Activated CD4-positive, alpha-beta T cell treated with anti-CD3 and anti-CD28 coated beads, Interleukin-2, Interleukin-6, amounts not matched to agents 100 ng/mL and 50 ng/mL, durations not matched to agents 16 hours and 8 hours (primary cell): ENCODE data around the gene ECT2L.
"Not testable (repeated sequence)": the region's sequence is repeated elsewhere in the genome, so short reads cannot be mapped to it uniquely, and the experiment has no call there.

ENCODE experiments used
- DNase-seq: peaks from one replicate; pipeline ENCODE4 v3.0.0-alpha.2; 2020

The ECT2L gene

DNA sequence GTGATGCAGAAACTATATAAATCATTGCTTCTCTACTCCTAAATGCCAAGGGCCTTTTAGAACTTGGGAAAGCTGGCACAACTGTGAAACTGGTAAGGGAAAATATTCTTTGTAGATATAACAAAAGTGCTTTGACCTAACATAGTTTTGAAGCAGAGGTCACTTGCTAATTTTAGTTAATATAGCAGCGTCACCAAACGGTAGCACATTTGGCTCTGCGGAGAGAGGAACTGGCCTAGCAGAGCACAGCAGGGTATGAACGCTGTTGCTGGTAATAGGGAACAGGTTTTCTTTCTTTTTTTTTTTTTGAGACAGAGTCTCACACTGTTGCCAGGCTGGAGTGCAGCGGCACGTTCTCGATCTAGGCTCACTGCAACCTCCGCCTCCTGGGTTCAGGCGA is 67.4 kb downstream of the ECT2L start:
- no peak for DNase-seq

DNA sequence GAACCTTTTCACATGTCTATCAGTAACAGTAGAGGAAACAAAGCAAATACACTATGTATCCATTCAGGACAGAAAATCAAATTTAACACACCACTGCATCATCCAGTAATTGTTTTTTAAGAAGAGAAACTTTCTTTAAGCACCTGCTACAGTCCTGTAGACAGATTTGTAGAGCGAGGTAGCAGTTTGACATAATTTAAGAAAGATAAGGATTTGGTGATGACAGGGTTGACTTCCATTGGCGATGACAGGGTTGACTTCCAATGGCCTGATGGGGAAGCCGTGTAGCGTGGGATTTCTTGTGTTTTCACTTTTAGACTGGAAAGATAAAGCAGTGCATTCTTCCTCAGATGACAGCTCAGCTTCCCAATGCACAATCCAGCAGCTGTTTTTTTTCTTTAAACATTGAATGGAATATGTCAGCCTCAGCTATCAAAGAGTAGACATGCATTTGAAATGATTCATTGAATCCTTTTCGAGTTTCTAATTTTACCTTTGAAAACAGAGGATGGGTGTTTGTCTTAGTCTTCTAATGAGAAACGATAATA is 68.5 kb downstream of the ECT2L start:
- DNase-seq, result no peak

DNA sequence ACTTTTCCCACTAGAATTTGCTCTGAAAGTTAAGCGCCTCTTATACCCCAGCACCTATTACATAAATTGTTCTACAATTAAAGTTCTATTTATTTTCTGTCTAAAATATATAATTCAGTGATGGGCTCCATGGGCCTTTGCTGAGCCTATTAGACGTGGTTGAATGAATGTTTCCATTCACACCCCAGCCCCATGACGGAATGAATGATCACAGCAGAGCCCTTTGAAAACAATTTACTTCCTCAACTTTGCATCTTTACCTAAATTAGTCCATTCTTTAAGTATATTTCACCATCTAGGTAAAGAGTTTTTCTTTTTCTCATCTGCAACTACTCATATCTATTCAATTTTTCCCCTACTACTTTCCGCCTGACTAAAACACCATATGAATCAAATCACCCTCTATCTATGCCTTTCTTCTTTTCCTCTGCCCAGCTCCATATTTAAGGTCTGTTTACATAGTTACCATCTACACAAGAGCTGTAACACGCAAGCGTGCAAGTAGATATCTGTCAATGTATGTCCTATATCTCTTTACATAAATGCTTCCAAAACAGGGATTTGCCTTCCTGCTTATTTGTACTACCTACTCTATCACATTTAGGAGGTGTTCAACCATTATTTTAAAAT is 69.7 kb downstream of the ECT2L start:
- DNase-seq, result no peak

DNA sequence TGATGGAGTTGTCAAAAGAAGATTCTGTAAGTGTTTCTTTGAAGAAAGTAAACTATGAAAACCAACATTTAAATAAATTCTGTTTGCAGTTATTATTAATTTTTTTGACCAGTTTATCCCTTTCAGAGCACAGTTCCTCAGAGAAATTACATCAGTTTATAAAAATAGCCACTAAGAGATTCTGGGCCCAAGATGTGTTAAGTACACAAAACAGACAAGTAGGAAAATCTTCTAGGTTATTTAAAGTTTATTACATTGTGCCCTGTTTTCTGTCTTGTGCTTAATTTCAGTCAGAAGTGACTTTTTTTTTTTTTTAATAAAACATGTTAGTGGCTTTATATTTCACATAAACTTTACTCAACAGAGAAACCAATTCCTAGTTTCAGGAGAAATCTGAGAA is 72.3 kb downstream of the ECT2L start:
- DNase-seq, result no peak

DNA sequence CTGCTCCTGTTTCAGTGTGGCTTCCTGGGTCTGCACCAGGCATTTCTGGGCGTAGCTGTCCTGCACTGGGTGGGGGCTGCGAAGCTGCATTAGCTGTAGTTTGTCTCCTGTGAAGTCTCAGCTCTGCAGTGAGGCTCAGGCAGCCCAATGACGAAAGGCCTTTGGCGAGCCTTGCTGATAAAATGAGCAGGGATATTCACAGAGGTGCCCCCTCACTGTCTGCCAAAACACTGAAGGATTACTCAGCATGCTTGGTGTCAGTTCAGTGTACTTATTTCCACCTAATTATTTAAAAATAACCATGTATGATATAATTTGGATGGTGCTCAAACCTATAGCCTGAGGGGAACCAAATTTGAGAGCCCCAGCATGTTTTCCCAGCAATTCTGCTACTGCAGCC is 73.5 kb downstream of the ECT2L start:
- no peak for DNase-seq

- no peak for DNase-seq
Measured at GRCh38 chr6:138873191-138873590, 77.3 kb downstream of the ECT2L start.

GRCh38 chr6:138882369-138883017 is 86.6 kb downstream of the ECT2L start:
- no peak for DNase-seq

- DNase-seq, result no peak
Measured at GRCh38 chr6:138885156-138885819, 89.4 kb downstream of the ECT2L start.

- DNase-seq, result no peak
Measured at GRCh38 chr6:138891255-138891986, 95.5 kb downstream of the ECT2L start.

DNA sequence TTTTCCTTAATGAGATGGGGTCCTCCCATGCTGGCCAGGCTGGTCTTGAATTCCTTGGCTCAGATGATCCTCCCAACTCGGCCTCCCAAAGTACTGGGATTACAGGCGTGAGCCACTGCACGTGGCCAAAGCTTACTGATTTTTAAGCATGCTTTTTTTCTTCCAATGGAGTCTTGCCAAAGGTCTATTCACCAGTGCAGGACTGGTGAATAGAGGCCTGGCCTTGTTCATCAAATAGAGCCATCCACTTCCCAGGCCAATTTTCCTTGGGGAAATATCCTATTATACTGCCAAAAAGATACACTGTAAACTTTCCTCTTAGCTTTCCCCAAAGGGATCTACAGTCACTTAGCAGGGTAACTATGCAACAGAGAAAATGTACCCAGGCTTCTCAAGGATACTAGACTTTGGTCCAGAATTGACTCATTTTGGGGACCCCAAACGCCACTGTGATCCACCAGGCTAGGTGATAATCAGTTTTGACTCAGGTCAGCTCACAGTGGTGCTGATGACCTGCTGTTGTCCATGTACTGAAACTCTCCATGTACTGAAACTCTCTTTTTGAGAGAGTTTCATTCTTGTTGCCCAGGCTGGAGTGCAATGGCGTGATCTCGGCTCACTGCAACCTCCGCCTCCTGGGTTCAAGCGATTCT is 100.3 kb downstream of the ECT2L start:
- no peak for DNase-seq

DNA sequence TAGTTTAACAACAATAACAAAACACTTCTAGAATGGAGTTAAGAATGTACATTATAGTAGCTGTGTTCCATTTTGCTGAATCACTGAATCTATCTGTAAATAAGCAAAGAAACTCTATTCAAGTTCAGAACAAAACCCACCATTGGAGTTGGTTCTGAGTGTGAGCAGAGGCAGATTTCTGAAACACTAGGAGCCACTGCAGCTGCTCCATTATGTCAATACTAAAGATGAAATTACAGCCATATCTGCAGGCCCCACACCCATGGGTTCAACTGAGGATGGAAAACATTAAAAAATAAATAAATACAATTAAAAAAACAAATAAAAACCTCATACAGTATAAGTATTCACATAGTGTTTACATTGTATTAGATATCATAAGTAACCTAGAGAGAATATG is 101.1 kb downstream of the ECT2L start:
- DNase-seq, result no peak

- no peak for DNase-seq
Measured at GRCh38 chr6:138907167-138907566, 111.3 kb downstream of the ECT2L start.

DNA sequence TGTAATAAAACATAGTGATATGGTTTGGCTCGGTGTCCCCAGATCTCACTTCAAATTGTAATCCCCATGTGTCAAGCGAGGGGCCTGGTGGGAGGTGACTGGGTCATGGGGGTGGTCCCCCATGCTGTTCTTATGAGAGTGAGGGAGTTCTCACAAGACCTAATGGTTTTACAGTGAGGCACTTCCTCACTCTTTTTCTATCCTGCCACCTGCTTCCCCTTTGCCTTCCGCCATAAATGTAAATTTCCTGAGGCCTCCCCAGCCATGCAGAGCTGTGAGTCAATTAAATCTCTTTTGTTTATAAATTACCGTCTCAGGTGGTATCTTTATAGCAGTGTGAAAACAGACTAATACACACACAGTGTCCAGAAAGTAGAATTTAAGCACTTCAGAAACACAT is 113.6 kb downstream of the ECT2L start:
- no peak for DNase-seq

DNA sequence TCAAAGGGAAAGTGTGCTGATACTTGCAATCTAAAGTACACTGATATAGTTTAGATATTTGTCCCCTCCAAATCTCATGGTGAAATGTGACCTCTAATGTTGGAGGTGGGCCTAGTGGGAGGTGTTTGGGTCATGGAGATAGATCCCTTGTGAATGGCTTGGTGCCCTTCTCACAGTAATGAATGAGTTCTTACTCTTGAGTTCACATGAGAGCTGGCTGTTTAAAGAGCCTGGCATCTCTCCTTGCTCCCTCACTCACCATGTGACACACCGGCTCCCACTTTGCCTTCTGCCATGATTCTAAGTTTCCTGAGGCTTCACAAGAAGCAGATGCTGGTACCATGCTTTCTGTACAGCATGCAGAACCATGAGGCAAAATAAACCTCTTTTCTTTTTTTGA is 114.1 kb downstream of the ECT2L start:
- DNase-seq, result no peak

DNA sequence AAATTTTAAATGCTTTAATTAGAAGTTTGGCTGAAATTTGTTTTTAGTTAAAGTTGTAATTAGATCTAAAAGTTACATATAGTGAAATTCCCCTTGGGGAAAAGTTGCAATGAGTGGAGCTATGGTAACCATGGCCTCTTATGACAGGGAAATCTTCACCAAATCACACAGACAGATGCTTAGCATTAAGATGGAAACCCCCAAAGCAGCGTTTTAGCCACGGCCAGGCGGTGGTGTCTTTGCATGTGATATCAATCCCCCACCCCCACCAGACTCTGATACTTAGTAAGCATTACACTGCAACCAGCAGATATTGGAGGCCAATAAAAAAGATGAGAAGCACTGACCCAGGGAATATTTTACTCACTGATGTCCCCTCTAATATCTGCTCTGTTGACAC is 116.4 kb downstream of the ECT2L start:
- DNase-seq, result no peak

- no peak for DNase-seq
Measured at GRCh38 chr6:138914701-138915100, 118.8 kb downstream of the ECT2L start.

- no peak for DNase-seq
Measured at GRCh38 chr6:138920906-138921305, 125.0 kb downstream of the ECT2L start.

DNA sequence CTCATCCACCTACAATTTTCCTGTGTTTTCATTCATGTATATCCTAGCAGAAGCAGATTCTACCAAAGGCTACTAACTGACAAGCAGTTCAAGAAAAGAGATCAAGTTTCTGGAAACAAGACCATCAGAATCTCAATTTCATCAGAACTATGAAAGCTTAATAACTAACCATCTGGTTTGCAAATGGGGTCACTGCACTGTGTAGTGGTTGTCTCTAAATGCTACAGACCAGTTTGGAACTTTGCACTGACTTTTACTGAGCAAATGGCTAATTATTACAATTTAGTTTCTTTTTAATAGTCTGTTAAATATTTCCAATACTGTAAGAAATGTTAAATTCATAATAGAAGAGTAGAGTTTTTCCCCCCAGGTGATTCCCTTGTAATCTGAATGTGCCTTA is 127.7 kb downstream of the ECT2L start:
- DNase-seq, result no peak

- DNase-seq, result no peak
Measured at GRCh38 chr6:138925806-138926205, 129.9 kb downstream of the ECT2L start.

- DNase-seq, result no peak
Measured at GRCh38 chr6:138926579-138926978, 130.7 kb downstream of the ECT2L start.

GRCh38 chr6:138931660-138932059 is 135.8 kb downstream of the ECT2L start:
- no peak for DNase-seq

- DNase-seq, result not testable (repeated sequence)
Measured at GRCh38 chr6:138936873-138937272, 141.0 kb downstream of the ECT2L start.

DNA sequence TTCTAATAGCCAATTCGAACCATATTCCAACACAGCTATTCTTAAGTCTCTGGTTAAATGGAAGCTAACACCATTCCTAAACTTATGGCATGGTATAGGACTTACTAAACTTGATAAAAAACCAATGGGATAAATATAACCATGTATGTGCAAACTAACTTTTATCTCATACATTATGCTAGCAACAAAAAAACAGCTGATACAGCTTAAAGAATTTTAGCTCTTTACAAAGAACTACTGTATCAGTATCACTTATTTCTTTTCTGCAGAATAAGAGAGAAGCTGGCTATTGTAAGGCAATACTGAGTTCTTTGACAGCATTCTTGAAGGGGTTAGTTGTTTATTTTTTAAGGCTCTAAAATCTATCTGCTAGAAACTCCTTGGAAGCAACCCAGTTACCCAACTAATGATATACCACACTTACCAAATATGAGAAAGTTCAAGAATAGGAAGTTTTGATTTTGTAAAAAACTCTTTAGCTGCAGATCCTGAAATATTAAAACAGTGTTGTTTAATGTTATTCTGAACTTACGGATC is 147.3 kb downstream of the ECT2L start:
- no peak for DNase-seq
